ENCODE results near the gene AP5Z1.

DNA sequence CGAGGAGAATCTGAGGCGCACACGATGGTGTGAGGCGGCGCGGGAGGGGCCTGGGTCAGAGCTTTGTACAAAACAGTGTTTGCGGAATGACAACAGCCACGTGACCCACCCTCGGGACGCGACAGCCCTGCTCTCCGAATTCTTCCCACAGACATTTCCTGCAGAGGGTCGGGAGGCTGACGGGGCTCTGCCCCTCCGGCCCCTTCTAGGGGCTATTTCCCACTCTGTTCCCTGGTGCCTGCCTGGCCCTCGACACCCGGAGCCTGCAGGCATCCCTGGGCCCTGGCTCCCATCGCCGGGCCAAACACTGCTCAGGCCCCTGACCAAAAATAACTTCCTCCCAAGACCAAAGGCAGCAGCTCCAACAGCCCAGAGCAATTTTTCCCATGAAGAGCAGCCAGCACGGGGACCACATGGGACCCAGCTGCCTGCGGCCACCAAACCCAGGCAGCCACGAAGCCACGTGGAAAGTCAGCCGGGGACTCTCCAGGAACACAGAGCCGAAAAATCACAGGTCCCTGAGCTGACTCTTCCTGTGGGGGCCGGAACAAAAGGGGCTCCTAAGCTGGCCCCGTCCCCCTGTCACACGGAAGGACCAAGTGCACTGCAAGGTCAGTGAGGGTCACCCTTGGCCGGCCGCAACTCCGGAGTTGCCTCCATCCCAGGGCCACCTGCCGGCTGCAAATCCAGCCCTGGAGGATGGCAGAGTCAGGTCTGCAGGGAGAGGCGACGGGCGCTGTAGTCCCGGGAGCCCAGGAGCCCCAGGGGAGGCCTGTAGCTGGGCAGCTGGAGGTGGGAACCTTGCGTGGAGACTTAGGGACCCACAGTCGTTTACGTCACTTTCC, 44.4 kb downstream of the AP5Z1 start:
- TF ChIP-seq, protein P1, sequence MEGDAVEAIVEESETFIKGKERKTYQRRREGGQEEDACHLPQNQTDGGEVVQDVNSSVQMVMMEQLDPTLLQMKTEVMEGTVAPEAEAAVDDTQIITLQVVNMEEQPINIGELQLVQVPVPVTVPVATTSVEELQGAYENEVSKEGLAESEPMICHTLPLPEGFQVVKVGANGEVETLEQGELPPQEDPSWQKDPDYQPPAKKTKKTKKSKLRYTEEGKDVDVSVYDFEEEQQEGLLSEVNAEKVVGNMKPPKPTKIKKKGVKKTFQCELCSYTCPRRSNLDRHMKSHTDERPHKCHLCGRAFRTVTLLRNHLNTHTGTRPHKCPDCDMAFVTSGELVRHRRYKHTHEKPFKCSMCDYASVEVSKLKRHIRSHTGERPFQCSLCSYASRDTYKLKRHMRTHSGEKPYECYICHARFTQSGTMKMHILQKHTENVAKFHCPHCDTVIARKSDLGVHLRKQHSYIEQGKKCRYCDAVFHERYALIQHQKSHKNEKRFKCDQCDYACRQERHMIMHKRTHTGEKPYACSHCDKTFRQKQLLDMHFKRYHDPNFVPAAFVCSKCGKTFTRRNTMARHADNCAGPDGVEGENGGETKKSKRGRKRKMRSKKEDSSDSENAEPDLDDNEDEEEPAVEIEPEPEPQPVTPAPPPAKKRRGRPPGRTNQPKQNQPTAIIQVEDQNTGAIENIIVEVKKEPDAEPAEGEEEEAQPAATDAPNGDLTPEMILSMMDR (IDR thresholded peaks at IDR 0.05): no peak
- TF ChIP-seq POLR2A (IDR thresholded peaks at IDR 0.05): no peak

All from body of pancreas (tissue), 4 donors.